HepG2 (cell line): ENCODE measurements around the gene PRSS2.

Experiments used
- YY1 ChIP-seq: IDR thresholded peaks from 2 replicates; pipeline ENCODE4 v1.6.1; 2011; ENCODE audit warnings: low read length, low read depth, moderate library complexity, mild to moderate bottlenecking; ENCODE audit not compliant: insufficient read depth, insufficient replicate concordance
- ZC3H4 ChIP-seq: sonication (generic); formaldehyde crosslinking; IDR thresholded peaks from 2 replicates; pipeline ENCODE4 v1.4.0; 2020; ENCODE audit warnings: missing genetic modification reagents, borderline replicate concordance

- TF ChIP-seq ZC3H4 (no peak), YY1 (no peak)
These were observed 24.5 kb upstream of the PRSS2 start for GRCh38 chr7:142746264-142746663.
